SK-N-MC (cell line): ENCODE results near the gene YJU2.

ENCODE experiments used
- DNase-seq: peaks from one replicate; pipeline ENCODE4 v3.0.0-alpha.2; 2011; ENCODE audit warnings: low read depth, low spot score
- H3K27ac ChIP-seq: fragments of 200-600 bp; sonication (generic); 2 replicates; pipeline ENCODE4 v1.5.1; 2016; ENCODE audit warnings: mixed run types
- H3K36me3 ChIP-seq: fragments of 200-600 bp; sonication (generic); 2 replicates; pipeline ENCODE4 v1.6.1; 2017; ENCODE audit warnings: antibody characterized with exemption, low read length, mixed read lengths; ENCODE audit not compliant: insufficient read depth
- H3K4me3 ChIP-seq: fragments of 200-600 bp; sonication (generic); 2 replicates; pipeline ENCODE4 v1.5.1; 2016
- H3K9ac ChIP-seq: fragments of 200-600 bp; sonication (generic); 2 replicates; pipeline ENCODE4 v1.8.0; 2017; ENCODE audit warnings: mixed run types, mixed read lengths; ENCODE audit not compliant: insufficient read length
- H3K9me3 ChIP-seq: fragments of 200-600 bp; sonication (generic); 2 replicates; pipeline ENCODE4 v1.6.1; 2017; ENCODE audit warnings: low read depth, mild to moderate bottlenecking, antibody characterized with exemption, low read length, moderate library complexity, mixed read lengths
- EZH2 ChIP-seq: fragments of 200-600 bp; sonication (generic); IDR thresholded peaks from one replicate; pipeline ENCODE4 v1.6.1; 2017; ENCODE audit warnings: antibody characterized with exemption
- FOXP2 ChIP-seq: optimal IDR thresholded peaks from 2 replicates; pipeline ENCODE3; 2011; ENCODE audit warnings: mild to moderate bottlenecking, moderate library complexity; ENCODE audit not compliant: insufficient read depth; ENCODE audit errors: extremely low read length, control extremely low read depth
- POLR2AphosphoS5 ChIP-seq: IDR thresholded peaks from 2 replicates; pipeline ENCODE4 v1.6.1; 2012; ENCODE audit warnings: mild to moderate bottlenecking, low read depth, low read length, borderline replicate concordance

The YJU2 gene

DNA sequence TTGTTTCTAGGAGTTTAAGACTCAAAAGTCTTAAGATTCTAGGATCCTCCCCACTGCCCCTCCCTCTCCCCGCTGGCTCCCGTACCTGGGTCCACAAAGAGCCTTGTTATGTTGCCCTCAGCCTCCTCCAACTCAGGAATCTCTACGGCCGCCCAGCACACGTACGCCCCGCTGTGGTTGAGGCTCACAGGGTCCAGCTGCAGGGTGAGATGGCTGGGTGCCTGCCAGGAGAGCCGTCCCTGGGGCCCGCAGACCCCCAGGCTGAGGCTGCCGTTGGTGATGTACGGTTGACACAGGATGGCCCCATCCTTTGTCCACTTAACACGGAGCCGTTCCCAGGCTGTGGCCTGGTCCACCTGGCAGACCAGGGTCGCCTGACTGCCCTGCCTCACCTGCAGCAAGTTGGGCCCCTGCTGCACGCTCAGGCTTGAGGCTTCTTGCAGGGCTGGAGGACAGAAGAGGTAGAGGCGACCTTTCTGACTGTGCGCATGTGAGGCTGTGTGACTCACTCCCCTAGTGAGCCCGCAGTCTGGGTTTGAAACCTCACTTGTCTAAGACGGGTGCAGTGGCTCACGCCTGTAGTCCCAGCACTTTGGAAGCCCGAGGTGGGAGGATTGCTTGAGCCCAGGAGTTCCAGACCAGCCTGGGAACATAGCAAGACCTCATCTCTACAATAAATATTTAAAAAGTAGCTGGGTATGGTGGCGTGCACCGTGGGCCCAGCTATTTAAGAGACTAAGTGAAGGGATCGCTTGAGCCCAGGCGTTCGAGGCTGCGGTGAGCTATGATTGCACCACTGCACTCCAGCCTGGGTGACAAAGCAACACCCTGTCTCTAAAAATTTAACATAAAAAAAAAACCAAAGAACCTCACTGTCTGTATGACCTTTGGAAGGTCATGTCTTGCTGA lies 51.3 kb downstream of the YJU2 start:
- H3K4me3 ChIP-seq, result no peak overlapping the region
- TF ChIP-seq FOXP2 (no peak), POLR2AphosphoS5 (no peak), EZH2 (no peak)
- no peak overlapping the region for H3K27ac ChIP-seq
- no peak overlapping the region for H3K9ac ChIP-seq
- H3K36me3 ChIP-seq, result no peaks in the 10 kb centered on the region
- no peaks in the 10 kb centered on the region for H3K9me3 ChIP-seq
- no peak for DNase-seq

DNA sequence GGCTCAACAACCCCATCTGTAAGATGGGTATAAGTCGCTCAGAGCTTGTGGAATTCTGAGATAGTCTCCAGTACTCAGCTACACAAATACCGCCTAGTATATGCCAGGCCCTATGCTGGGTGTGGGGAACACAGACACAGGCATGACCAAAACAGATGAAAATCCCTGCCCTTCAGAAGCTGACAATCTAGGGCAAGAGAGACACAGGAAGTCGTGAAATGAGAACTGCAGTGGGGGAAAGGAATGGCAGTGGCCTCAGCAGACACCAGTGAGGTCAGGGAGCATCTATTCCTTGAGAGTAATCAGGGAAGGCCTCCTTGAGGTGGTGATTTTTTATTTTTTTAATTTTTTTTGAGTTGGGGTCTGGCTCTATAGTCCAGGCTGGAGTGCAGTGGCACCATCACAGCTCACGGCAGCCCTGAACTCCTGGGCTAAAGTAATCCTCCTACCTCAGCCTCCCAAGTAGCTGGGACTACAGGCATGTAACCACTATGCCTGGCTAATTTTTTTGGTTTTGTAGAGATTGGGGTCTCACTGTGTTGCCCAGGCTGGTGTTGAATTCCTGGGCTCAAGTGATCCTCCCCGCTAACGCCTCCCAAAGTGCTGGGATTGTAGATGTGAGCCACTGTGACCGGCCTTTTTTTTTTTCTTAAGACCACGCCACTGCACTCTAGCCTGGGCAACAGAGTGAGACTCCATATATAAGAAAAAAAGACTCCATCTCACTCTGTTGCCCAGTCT lies 52.1 kb downstream of the YJU2 start:
- Histone ChIP-seq H3K4me3 (no peak overlapping the region), H3K27ac (no peak overlapping the region), H3K36me3 (no peaks in the 10 kb centered on the region), H3K9ac (no peak overlapping the region), H3K9me3 (no peaks in the 10 kb centered on the region)
- DNase-seq, result no peak
- TF ChIP-seq POLR2AphosphoS5, result no peak
- TF ChIP-seq FOXP2, result no peak
- no peak for TF ChIP-seq EZH2

DNA sequence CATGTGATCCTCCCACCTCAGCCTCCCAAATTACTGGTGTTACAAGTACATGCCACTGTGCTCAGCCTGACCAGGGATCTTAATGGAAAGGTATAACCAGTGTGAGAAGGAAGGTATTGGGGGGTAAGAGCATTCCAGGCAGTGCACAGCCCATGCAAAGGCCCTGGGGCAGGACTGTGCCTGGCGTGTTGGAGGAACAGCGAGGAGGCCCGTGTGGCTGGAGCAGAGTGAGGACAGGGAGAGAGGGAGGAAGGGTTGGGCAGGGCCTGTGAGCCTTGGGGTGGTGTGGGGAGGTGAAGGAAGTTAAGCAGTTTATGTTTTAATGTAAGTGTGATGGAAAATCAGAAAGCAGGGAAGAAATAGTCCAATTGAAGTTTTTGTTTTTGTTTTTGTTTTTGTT lies 53.7 kb downstream of the YJU2 start:
- Histone ChIP-seq H3K4me3 (no peak overlapping the region), H3K9ac (no peak overlapping the region), H3K36me3 (no peaks in the 10 kb centered on the region), H3K27ac (no peak overlapping the region), H3K9me3 (no peaks in the 10 kb centered on the region)
- no peak for DNase-seq
- TF ChIP-seq POLR2AphosphoS5 (no peak), FOXP2 (no peak), EZH2 (no peak)

DNA sequence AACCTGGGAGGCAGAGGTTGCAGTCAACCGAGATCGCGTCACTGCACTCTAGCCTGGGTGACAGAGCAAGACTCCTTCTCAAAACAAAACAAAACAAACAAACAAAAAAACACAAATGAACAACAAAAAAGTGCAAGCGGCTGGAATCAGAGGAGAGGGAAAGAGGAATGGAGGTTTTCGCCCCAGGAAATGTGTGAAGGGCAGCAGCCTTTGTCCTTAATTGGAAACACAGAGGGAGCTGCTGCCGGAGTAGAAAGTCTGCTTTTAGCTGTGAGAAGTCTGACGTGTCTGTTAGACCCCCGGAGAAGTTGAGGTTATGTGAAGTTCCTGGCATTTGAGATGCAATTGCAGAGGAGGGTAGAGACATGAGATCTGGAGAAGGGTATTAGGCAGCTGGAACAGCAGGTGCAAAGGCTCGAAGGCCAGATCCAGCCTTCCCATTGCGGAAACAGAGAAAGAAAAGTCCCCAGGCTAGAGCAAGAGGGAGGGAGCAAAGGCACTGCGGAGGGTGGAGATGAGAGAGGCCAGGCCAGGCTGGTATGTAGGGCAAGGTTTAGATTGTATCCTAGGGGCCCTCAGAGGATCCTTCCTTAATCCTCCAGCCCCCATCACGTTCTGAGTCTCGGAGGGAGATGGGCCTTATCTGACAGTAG lies 54.8 kb downstream of the YJU2 start:
- no peak for DNase-seq
- Histone ChIP-seq H3K9me3 (no peaks in the 10 kb centered on the region), H3K4me3 (no peak overlapping the region), H3K9ac (peak overlapping the region; percentile 15), H3K27ac (no peak overlapping the region), H3K36me3 (no peaks in the 10 kb centered on the region)
- TF ChIP-seq POLR2AphosphoS5 (no peak), EZH2 (no peak), FOXP2 (no peak)

DNA sequence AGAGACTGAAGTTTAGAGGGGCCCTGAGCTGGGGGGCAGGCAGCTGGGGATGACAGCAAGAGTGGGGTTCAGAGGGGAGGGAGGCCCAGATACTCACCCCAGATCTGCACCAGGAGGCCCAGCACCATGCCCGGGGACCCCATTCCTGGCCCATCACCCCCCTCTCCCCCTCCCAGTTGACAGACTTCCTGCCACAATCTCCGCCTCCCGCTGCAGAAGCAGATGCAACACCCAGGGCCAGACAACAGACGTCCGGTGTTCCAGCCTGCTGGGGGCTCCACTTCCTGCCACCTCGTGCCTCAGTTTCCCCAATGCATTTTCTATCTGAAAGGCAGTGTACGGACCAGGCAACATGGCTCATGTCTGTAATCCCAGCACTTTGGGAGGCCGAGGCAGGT lies 55.4 kb downstream of the YJU2 start, which contains the start of gene TMIGD2:
Gene TMIGD2, minus strand, starts transcription at position 147 of the 398 bp plus-strand sequence. Its CDS starts 4 bp downstream, at position 143.
- TF ChIP-seq POLR2AphosphoS5, result no peak
- no peak for TF ChIP-seq EZH2
- no peak for TF ChIP-seq FOXP2
- H3K36me3 ChIP-seq, result no peaks in the 10 kb centered on the region
- H3K9me3 ChIP-seq, result no peaks in the 10 kb centered on the region
- H3K4me3 ChIP-seq, result no peak within 1 kb of the TSS
- H3K9ac ChIP-seq, result peak within 1 kb of the TSS; percentile 15
- H3K27ac ChIP-seq, result no peak within 1 kb of the TSS
- no peak for DNase-seq

DNA sequence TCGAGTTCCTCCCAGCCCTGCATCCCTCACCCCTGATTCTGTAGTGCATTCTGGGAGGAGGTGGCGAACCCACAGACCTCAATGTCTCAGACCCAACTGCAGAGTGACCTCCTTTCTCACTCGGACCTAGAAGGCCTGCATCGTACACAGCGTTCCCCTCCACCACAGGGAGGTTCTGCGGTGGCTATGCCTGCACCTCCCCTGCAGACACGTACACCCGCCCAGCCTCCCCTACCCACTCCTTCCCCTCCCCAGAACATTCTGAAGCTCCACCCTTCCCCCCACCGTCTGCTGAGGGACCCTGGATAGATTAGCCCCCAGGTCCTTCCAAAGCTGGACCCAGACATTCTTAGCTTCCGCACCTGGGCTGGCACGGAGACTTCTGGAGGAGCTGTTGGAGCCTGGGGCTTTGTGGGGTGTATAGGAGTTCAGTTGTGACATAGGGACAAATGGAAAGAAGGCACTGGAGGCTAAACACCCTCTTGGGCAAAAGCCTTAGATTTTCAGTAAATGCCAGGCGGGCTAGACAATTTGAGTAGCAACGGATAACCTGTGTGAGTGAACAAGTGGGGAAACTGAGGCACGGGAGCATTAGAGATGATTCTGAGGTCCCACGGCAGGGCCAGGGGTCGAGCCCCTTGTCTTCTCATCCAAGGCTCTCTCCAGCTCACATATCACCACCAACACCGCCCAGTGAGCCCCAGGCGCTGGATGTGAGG lies 57.1 kb downstream of the YJU2 start:
- H3K9me3 ChIP-seq, result no peaks in the 10 kb centered on the region
- no peak for TF ChIP-seq EZH2
- TF ChIP-seq FOXP2, result no peak
- TF ChIP-seq POLR2AphosphoS5, result no peak
- DNase-seq, result no peak
- H3K9ac ChIP-seq, result no peak overlapping the region
- H3K36me3 ChIP-seq, result no peaks in the 10 kb centered on the region
- H3K4me3 ChIP-seq, result peak overlapping the region; percentile 69
- H3K27ac ChIP-seq, result no peak overlapping the region

DNA sequence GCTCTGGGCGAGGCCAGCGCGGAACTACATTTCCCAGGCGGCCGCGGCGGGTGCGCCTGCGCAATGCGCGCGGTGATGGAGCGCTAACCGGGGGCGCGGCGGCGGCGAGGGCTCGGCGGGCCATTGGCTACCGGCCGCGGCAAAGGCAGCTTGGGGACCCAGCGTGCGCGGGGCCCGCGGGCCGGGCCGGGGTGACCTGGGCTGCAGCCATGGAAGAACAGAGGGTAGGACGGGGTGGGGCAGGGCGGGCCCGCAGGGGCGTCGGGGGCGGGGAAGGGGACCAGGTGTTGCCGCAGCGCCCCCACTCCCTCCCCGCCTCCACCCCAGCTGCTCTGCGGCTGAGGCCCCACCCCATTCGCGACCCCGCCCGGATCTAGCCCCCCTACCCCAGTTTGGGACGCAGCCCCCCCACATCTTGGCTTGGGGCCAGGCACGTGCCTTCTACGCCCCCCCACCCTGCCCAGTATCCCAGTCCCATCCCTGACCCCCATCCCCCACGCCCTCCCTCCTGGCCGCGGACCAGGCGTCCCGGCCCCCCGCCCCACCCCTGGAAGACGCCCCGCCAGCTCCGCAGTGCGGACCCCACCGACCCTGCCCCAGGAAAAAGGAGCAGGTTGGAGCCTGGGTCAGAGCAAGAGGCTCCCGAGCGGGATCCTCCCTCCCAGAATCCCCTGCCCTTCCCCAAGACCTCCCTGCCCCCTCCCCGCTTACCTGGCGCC lies 57.8 kb downstream of the YJU2 start, which contains the start of gene FSD1:
Gene FSD1, plus strand, starts transcription at position 61 of the 719 bp plus-strand sequence. Its CDS starts 149 bp downstream, at position 210.
- Histone ChIP-seq H3K27ac (no peak within 1 kb of the TSS), H3K4me3 (peak within 1 kb of the TSS; percentile 69), H3K9me3 (no peaks in the 10 kb centered on the region), H3K36me3 (no peaks in the 10 kb centered on the region), H3K9ac (no peak within 1 kb of the TSS)
- DNase-seq, result no peak
- TF ChIP-seq FOXP2, result no peak
